Mammary epithelial cell (primary cell): ENCODE data around the gene RPEL1.
"Not testable (repeated sequence)": the region's sequence is repeated elsewhere in the genome, so short reads cannot be mapped to it uniquely, and the experiment has no call there.

Experiments used
- EZH2 ChIP-seq: IDR thresholded peaks from 2 replicates; pipeline ENCODE4 v1.6.1; 2012; ENCODE audit warnings: low read length, inconsistent platforms, borderline replicate concordance
- TF ChIP-seq, protein P1 (sequence below), 2 donors: IDR thresholded peaks in 1 of 2; conservative IDR thresholded peaks in 1 of 2; 2 replicates each; pipeline ENCODE4 v1.5.1; 2011 to 2012; ENCODE audit warnings: inconsistent platforms in 2 of 2, low read length in 2 of 2, mild to moderate bottlenecking in 2 of 2, control low read depth in 1 of 2, low read depth in 1 of 2; ENCODE audit not compliant: insufficient read depth in 1 of 2; ENCODE audit errors: extremely low read depth in 1 of 2

DNA sequence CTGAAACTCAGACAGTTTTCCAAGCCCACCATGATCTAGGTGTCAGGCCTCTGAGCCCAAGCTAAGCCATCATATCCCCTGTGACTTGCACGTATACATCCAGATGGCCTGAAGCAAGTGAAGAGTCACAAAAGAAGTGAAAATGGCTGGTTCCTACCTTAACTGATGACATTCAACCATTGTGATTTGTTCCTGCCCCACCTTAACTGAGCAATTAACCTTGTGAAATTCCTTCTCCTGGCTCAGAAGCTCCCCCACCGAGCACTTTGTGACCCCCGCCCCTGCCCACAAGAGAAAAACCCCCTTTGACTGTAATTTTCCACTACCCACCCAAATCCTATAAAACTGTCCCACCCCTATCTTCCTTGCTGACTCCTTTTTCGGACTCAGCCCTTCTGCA lies 40.3 kb upstream of the RPEL1 start:
- TF ChIP-seq, protein P1, sequence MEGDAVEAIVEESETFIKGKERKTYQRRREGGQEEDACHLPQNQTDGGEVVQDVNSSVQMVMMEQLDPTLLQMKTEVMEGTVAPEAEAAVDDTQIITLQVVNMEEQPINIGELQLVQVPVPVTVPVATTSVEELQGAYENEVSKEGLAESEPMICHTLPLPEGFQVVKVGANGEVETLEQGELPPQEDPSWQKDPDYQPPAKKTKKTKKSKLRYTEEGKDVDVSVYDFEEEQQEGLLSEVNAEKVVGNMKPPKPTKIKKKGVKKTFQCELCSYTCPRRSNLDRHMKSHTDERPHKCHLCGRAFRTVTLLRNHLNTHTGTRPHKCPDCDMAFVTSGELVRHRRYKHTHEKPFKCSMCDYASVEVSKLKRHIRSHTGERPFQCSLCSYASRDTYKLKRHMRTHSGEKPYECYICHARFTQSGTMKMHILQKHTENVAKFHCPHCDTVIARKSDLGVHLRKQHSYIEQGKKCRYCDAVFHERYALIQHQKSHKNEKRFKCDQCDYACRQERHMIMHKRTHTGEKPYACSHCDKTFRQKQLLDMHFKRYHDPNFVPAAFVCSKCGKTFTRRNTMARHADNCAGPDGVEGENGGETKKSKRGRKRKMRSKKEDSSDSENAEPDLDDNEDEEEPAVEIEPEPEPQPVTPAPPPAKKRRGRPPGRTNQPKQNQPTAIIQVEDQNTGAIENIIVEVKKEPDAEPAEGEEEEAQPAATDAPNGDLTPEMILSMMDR (conservative IDR thresholded peaks at IDR 0.05 in 1 of 2, IDR thresholded peaks at IDR 0.05 in 1 of 2; ENCODE audit: extremely low read depth in 1 of 2, insufficient read depth in 1 of 2, low read depth in 1 of 2, low read length in 2 of 2): not testable (repeated sequence)
- TF ChIP-seq EZH2: not testable (repeated sequence)
